Measurements from ENCODE around the gene AXIN1. TPM values are rescaled to one million over a fixed set of nuclear protein-coding genes. Genes with fewer than 3 reads are reported as not detected.
"Not testable (repeated sequence)": the region's sequence is repeated elsewhere in the genome, so short reads cannot be mapped to it uniquely, and the experiment has no call there.

AXIN1 gene
- total RNA-seq, 1 donor from 2014 or later, result 23.5 TPM

- no peak for DNase-seq (ENCODE audit: low read depth, low spot score)
Observed at GRCh38 chr16:333406-334094, 19.0 kb downstream of the AXIN1 start.

GRCh38 chr16:331181-331814, 21.2 kb downstream of the AXIN1 start:
- DNase-seq (ENCODE audit: low read depth, low spot score), result not testable (repeated sequence)

GRCh38 chr16:330741-331140, 21.8 kb downstream of the AXIN1 start:
- DNase-seq (ENCODE audit: low read depth, low spot score), result no peak

GRCh38 chr16:325375-326145, 27.0 kb downstream of the AXIN1 start:
- no peak for DNase-seq (ENCODE audit: low read depth, low spot score)

- no peak for DNase-seq (ENCODE audit: low read depth, low spot score)
Observed at GRCh38 chr16:324451-325334, 27.8 kb downstream of the AXIN1 start.

GRCh38 chr16:324201-324450, 28.4 kb downstream of the AXIN1 start:
- no peak for DNase-seq (ENCODE audit: low read depth, low spot score)

- no peak for DNase-seq (ENCODE audit: low read depth, low spot score)
Observed at GRCh38 chr16:322476-323143, 29.9 kb downstream of the AXIN1 start.

GRCh38 chr16:321532-321931, 31.0 kb downstream of the AXIN1 start:
- no peak for DNase-seq (ENCODE audit: low read depth, low spot score)

- no peak for DNase-seq (ENCODE audit: low read depth, low spot score)
Observed at GRCh38 chr16:320206-320605, 32.3 kb downstream of the AXIN1 start.

GRCh38 chr16:318628-319027, 33.9 kb downstream of the AXIN1 start:
- no peak for DNase-seq (ENCODE audit: low read depth, low spot score)

GRCh38 chr16:317583-317982, 34.9 kb downstream of the AXIN1 start:
- DNase-seq (ENCODE audit: low read depth, low spot score), result no peak

GRCh38 chr16:316741-317464, 35.6 kb downstream of the AXIN1 start:
- no peak for DNase-seq (ENCODE audit: low read depth, low spot score)

GRCh38 chr16:314795-315299, 37.7 kb downstream of the AXIN1 start:
- DNase-seq (ENCODE audit: low read depth, low spot score), result no peak

- DNase-seq (ENCODE audit: low read depth, low spot score), result no peak
Observed at GRCh38 chr16:314351-314750, 38.2 kb downstream of the AXIN1 start.

GRCh38 chr16:311725-312124, 40.8 kb downstream of the AXIN1 start:
- DNase-seq (ENCODE audit: low read depth, low spot score), result no peak

GRCh38 chr16:309476-309875, 43.0 kb downstream of the AXIN1 start:
- no peak for DNase-seq (ENCODE audit: low read depth, low spot score)

GRCh38 chr16:307691-308312, 44.7 kb downstream of the AXIN1 start:
- DNase-seq (ENCODE audit: low read depth, low spot score), result no peak

- DNase-seq (ENCODE audit: low read depth, low spot score), result no peak
Observed at GRCh38 chr16:306911-307370, 45.6 kb downstream of the AXIN1 start.

GRCh38 chr16:305916-306626, 46.5 kb downstream of the AXIN1 start:
- DNase-seq (ENCODE audit: low read depth, low spot score), result no peak

Measured in pulmonary artery endothelial cell (primary cell).